SK-N-MC (cell line): ENCODE data around the gene XIAP.

Source experiments
- EZH2 ChIP-seq: fragments of 200-600 bp; sonication (generic); IDR thresholded peaks from one replicate; pipeline ENCODE4 v1.6.1; 2017; ENCODE audit warnings: antibody characterized with exemption
- FOXP2 ChIP-seq: optimal IDR thresholded peaks from 2 replicates; pipeline ENCODE3; 2011; ENCODE audit warnings: mild to moderate bottlenecking, moderate library complexity; ENCODE audit not compliant: insufficient read depth; ENCODE audit errors: extremely low read length, control extremely low read depth
- POLR2AphosphoS5 ChIP-seq: IDR thresholded peaks from 2 replicates; pipeline ENCODE4 v1.6.1; 2012; ENCODE audit warnings: mild to moderate bottlenecking, low read depth, low read length, borderline replicate concordance

DNA sequence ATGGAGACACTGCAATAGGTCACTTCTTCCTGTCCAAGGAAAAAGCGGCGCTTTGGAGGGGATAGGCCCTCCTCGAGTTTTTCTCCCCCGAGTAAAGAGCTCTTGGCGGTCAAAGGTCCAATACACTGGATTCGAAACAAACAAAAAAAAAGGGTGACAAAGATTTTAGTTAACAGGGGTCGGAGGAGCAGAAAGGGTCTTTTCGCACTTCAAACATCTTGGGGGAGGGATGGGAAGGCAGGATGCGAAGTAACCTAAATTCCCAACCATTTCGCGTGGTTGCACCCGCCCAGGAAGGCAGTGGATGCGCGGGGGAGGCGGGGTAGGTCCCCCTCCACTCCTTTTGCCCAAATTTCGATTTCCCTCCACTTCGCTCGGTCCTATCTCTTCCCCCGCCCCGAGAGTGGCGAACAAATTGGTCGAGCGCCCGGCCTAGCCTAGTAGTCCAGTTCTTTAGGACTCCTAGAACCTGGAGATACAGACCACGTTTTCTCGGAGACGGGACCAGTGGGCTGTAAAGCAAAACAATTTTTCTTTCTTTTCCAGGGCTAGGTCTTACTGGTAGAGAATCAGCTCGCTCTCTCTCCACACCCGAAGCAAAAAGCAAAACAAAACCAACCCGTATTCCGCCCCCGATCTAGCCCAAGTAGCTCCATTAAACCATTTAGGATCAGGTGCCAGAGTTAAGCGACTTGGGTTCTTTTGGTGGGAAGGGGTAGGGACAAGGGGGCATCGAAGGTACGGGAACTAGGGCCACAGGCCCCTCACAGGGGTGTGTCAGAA lies 99.6 kb downstream of the XIAP start:
- TF ChIP-seq POLR2AphosphoS5: peak; percentile 2; the same call in 1 of the 2 replicates
- TF ChIP-seq EZH2: no peak
- TF ChIP-seq FOXP2: no peak
